HK-2 (cell line): ENCODE results near the gene XKRX.

ENCODE experiments used
- DNase-seq: peaks from one replicate; pipeline ENCODE4 v3.0.0-alpha.2; 2018; ENCODE audit not compliant: unreplicated experiment

The XKRX gene

GRCh38 chrX:100895365-100896075 lies 33.2 kb downstream of the XKRX start:
- DNase-seq, result peak; percentile 16

- no peak for DNase-seq
These were observed 45.1 kb downstream of the XKRX start for GRCh38 chrX:100883654-100884053.

- no peak for DNase-seq
These were observed 48.3 kb downstream of the XKRX start for GRCh38 chrX:100880368-100880767.

- DNase-seq, result no peak
These were observed 54.4 kb downstream of the XKRX start, which contains the start of gene NOX1 for GRCh38 chrX:100874325-100874724. Gene NOX1 (minus strand): TSS chrX:100874359. CDS start chrX:100874139, 220 bp downstream.

GRCh38 chrX:100871594-100872560 lies 56.8 kb downstream of the XKRX start:
- no peak for DNase-seq

- no peak for DNase-seq
These were observed 58.2 kb downstream of the XKRX start for GRCh38 chrX:100870527-100870926.

GRCh38 chrX:100868273-100868672 lies 60.4 kb downstream of the XKRX start:
- DNase-seq, result no peak

GRCh38 chrX:100864657-100865391 lies 63.9 kb downstream of the XKRX start:
- no peak for DNase-seq
